ENCODE data around the gene SLC19A1. TPM values are rescaled to one million over a fixed set of nuclear protein-coding genes. Genes with fewer than 3 reads are reported as not detected.

The SLC19A1 gene
- polyA plus RNA-seq, 1 experiment = 8.1 TPM

DNA sequence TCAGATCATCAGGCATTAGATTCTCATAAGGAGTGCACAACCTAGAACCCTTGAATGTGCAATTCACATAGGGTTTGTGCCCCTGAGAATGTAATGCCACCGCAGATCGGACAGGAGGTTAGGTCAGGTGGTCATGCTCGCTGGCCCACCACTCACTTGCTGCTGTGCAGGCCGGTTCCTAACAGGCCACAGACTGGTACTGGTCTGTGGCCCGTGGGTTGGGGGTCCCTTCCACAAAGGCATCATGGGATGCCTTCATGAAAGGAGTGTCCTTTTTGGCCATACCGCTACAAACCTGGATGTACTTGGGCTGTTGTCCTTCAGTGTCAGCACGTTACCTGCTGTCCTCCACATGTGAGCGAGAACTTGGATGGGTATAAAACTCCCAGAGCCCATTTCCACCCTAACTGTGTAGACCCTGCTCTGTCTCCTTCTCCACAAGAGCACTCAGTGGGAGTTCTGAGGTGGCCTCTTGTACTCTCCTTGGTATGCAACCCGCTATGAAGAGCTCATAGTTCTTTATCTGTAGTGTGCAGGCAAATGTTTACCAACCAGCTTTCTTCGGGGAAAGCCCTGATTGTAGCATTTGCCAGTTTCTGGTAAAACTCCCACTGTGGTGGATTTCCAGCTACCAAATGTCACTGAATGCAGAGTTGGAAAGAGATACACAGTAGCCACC, 41.7 kb upstream of the SLC19A1 start:
- ChIA-PET CTCF (interaction anchor here (1.5 to 1.6 kb wide), 2 partner anchors 12 to 14 kb away, joined by 5 to 6 read pairs; no protein-coding TSS in a partner anchor), POLR2A (no interaction called here)
- peaks cover 6% of the 10 kb centered on the region for H3K27me3 ChIP-seq (ENCODE audit: control insufficient read depth, insufficient read depth, low read length)
- DNase-seq (ENCODE audit: low read depth) = no peak
- H3K4me3 ChIP-seq (ENCODE audit: low read depth, low read length) = no peak overlapping the region
- no peak for TF ChIP-seq CTCF (IDR thresholded peaks at IDR 0.05; ENCODE audit: insufficient read depth, low read depth, low read length)
- no peaks in the 10 kb centered on the region for H3K36me3 ChIP-seq (ENCODE audit: control insufficient read depth, insufficient read depth, low read length)

DNA sequence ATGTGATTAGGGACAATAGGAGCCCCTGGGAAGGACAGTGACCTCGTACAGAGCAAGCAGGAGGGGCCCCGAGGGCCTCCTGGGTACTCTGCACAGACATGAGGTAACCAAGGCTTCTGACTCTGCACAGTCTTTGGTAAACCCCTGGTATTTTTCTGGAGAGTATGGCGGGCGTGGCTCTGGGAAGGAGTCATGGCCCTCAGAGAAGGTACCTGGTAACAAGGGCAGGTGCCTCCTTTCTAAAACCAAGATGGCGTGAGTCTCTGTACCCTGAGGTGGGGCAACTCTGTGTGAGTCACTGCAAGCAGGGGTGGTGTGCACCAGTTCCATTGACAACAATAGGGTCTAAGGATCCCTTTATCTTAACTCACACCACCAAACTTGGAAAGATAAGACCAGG, 39.9 kb upstream of the SLC19A1 start:
- CTCF ChIA-PET = interaction anchor here (1.9 kb wide), 1 partner anchor 14 kb away, joined by 8 read pairs; no protein-coding TSS in a partner anchor
- no peak for TF ChIP-seq CTCF (IDR thresholded peaks at IDR 0.05; ENCODE audit: insufficient read depth, low read depth, low read length)
- Histone ChIP-seq H3K36me3 (ENCODE audit: control insufficient read depth, insufficient read depth, low read length) (no peaks in the 10 kb centered on the region), H3K27me3 (ENCODE audit: control insufficient read depth, insufficient read depth, low read length) (peaks cover 3% of the 10 kb centered on the region), H3K4me3 (ENCODE audit: low read depth, low read length) (no peak overlapping the region)
- DNase-seq (ENCODE audit: low read depth) = no peak
- POLR2A ChIA-PET = no interaction called here

GRCh38 chr21:45581322-45581712, 39.1 kb upstream of the SLC19A1 start:
- peaks cover 7% of the 10 kb centered on the region for H3K27me3 ChIP-seq (ENCODE audit: control insufficient read depth, insufficient read depth, low read length)
- ChIA-PET POLR2A (no interaction called here), CTCF (interaction anchor here (1.9 kb wide), 1 partner anchor 15 kb away, joined by 8 read pairs; no protein-coding TSS in a partner anchor)
- no peak overlapping the region for H3K4me3 ChIP-seq (ENCODE audit: low read depth, low read length)
- TF ChIP-seq CTCF (IDR thresholded peaks at IDR 0.05; ENCODE audit: insufficient read depth, low read depth, low read length) = no peak
- DNase-seq (ENCODE audit: low read depth) = no peak
- H3K36me3 ChIP-seq (ENCODE audit: control insufficient read depth, insufficient read depth, low read length) = no peaks in the 10 kb centered on the region

DNA sequence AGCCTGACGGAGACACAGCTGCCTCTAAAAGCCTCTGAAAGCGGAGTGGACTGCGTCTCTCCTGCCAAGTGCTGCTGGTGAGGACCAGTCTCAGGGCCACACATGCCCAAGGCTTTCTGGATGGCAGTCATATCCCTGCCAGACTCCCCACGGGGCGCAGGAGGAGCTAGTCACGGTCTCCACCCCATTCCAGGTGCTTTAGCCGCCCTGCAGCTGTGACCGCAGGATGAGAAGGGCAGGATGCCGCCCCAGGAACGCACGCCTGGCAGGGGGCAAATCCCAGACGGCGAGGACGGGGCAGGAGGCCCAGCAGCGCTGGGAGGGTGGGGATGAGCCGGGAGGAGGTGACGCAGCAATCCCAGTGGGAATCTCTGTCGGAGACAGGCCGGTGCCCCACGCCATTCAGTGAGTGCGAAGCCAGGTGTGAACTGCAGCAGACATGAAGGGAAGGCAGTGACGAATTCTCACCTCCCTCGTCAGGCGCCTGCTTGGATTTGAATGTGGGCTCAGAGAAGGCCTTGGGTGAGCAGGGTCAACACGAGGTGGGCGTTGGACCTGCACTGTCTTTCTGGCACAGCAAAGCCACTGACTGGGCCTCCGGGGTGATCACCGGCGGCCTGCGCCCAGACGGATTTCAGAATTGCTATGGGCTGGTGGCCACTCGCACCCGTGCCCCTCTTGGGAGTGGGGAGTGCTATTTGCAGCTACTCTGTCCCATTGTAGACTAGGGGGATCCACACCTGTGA, 38.5 kb upstream of the SLC19A1 start:
- peaks cover 7% of the 10 kb centered on the region for H3K27me3 ChIP-seq (ENCODE audit: control insufficient read depth, insufficient read depth, low read length)

More for the DNA sequence above, 38.5 kb upstream of the SLC19A1 start:
- H3K36me3 ChIP-seq (ENCODE audit: control insufficient read depth, insufficient read depth, low read length) = no peaks in the 10 kb centered on the region
- H3K4me3 ChIP-seq (ENCODE audit: low read depth, low read length) = no peak overlapping the region
- no peak for TF ChIP-seq CTCF (IDR thresholded peaks at IDR 0.05; ENCODE audit: insufficient read depth, low read depth, low read length)
- CTCF ChIA-PET = interaction anchor here (1.9 kb wide), 1 partner anchor 15 kb away, joined by 8 read pairs; no protein-coding TSS in a partner anchor
- DNase-seq (ENCODE audit: low read depth) = no peak
- POLR2A ChIA-PET = no interaction called here

Data from BJ (cell line).